Measurements from ENCODE around the gene SLC46A2.

Gene SLC46A2

DNA sequence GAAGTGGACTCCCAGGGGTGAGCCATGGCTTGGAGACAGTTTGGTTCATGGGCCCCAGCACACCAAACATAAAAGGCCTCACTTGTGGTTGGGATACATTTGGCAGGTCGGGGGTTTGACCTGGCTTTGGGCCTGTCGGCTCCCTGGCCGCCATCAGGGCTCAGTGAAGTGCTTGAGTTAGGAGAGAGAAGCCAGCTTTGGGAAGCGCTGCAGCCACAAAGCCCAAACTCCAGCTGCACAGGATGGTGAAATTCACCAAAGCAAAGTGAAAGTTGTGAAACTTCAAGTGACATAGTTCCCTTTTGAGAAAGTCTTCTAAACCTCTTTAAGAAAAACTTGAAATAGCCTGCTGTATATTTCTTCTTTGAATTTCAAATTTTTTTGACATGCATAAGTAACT lies 27.5 kb downstream of the SLC46A2 start:
- no peaks in the 10 kb centered on the region for H3K36me3 ChIP-seq (ENCODE audit: control insufficient read depth in 5 of 5, insufficient read depth in 5 of 5, low read length in 5 of 5)
- H3K27ac ChIP-seq (ENCODE audit: low read depth, low read length), result peak overlapping the region; percentile 84
- no peak overlapping the region for H3K9ac ChIP-seq (ENCODE audit: low read length in 5 of 5)
- no peak overlapping the region for H3K4me3 ChIP-seq (ENCODE audit: low read depth in 1 of 5, low read length in 5 of 5)
- H3K4me1 ChIP-seq (ENCODE audit: control insufficient read depth in 5 of 5, insufficient read depth in 5 of 5, low read length in 5 of 5), result peaks cover 9 to 82% (median 76%) of the 10 kb centered on the region in 5 donors
- H3K27me3 ChIP-seq (ENCODE audit: control insufficient read depth in 5 of 5, insufficient read depth in 4 of 5, low read length in 5 of 5), result no peaks in the 10 kb centered on the region
- H3K9me3 ChIP-seq (ENCODE audit: control insufficient read depth in 5 of 5, low read length in 5 of 5), result no peaks in the 10 kb centered on the region

DNA sequence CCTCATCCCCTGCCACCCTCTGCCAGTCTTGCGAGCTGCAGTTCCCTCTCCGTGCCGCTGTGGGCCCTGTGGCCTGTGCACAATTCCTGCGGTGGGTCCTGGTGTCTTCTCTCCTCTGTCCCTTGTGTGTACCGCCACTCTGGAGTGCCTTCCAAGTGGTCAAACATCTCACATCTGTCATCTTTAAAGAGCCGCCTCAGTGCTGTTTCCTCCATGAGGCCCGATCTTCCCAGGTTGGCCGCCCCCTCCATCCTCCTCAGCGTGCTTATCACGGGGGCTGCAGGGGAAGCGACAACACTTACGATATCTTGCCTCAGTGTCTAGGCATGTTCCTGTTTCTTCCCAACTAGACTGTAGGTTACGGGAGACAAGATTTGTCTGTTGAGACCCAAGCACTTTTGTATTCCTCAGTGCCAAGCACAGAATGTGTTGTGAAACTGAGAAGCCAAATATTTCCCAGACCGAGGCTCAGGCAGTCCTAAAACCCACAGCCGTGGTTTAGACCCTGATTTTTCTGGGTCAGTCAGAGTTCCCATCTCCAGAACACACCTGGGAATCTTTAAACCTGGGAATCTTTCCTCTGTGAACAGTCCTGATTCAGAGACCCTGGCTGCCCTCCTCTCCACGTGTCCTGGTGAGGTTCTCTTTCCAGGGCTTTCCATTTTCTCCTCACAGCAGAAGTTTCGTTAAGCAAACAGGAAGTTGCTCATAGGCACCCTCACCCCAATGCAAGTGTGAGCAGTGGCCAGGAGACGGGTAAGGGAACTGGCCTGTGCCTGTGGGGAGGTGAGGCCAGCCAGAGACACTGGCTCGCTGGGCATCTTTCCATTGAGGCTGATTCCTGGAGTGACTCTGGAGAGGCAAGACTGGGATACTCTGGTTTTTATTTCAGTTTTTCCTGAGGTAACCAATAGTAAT lies 28.8 kb downstream of the SLC46A2 start:
- Histone ChIP-seq H3K9ac (ENCODE audit: low read length in 5 of 5) (peak overlapping the region in 4 of 5 donors; percentile 26 to 74 (median 47)), H3K4me3 (ENCODE audit: low read depth in 1 of 5, low read length in 5 of 5) (peak overlapping the region in 2 of 5 donors; percentile 23 to 36), H3K27me3 (ENCODE audit: control insufficient read depth in 5 of 5, insufficient read depth in 4 of 5, low read length in 5 of 5) (no peaks in the 10 kb centered on the region), H3K9me3 (ENCODE audit: control insufficient read depth in 5 of 5, low read length in 5 of 5) (no peaks in the 10 kb centered on the region), H3K36me3 (ENCODE audit: control insufficient read depth in 5 of 5, insufficient read depth in 5 of 5, low read length in 5 of 5) (no peaks in the 10 kb centered on the region), H3K4me1 (ENCODE audit: control insufficient read depth in 5 of 5, insufficient read depth in 5 of 5, low read length in 5 of 5) (peaks cover 9 to 89% (median 78%) of the 10 kb centered on the region in 5 donors), H3K27ac (ENCODE audit: low read depth, low read length) (peak overlapping the region; percentile 84)

DNA sequence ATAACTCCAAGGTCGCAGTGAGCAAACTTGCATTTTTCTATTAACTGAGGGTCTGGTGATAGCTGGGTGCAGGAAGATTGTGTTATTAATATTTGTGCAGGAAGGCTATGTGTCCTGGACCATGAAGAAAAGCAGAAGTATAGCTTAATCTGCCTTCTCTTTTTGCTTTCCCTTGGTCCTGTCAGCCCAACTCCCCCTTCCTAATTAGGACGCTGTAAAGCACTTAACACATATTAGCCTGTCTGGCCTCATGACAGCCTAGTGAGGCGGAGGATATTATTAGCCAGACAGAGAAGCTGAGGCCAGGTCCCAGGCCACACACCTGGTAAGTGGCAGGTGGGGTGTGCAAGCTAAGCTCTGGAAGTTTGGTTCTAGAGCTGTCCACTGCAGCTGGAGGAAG lies 29.5 kb downstream of the SLC46A2 start:
- H3K36me3 ChIP-seq (ENCODE audit: control insufficient read depth in 5 of 5, insufficient read depth in 5 of 5, low read length in 5 of 5), result no peaks in the 10 kb centered on the region
- peak overlapping the region in 1 of 5 donors; percentile 23 for H3K4me3 ChIP-seq (ENCODE audit: low read depth in 1 of 5, low read length in 5 of 5)
- H3K9ac ChIP-seq (ENCODE audit: low read length in 5 of 5), result peak overlapping the region in 1 of 5 donors; percentile 11
- H3K4me1 ChIP-seq (ENCODE audit: control insufficient read depth in 5 of 5, insufficient read depth in 5 of 5, low read length in 5 of 5), result peaks cover 9 to 88% (median 75%) of the 10 kb centered on the region in 5 donors
- H3K9me3 ChIP-seq (ENCODE audit: control insufficient read depth in 5 of 5, low read length in 5 of 5), result no peaks in the 10 kb centered on the region
- peak overlapping the region; percentile 84 for H3K27ac ChIP-seq (ENCODE audit: low read depth, low read length)
- no peaks in the 10 kb centered on the region for H3K27me3 ChIP-seq (ENCODE audit: control insufficient read depth in 5 of 5, insufficient read depth in 4 of 5, low read length in 5 of 5)

DNA sequence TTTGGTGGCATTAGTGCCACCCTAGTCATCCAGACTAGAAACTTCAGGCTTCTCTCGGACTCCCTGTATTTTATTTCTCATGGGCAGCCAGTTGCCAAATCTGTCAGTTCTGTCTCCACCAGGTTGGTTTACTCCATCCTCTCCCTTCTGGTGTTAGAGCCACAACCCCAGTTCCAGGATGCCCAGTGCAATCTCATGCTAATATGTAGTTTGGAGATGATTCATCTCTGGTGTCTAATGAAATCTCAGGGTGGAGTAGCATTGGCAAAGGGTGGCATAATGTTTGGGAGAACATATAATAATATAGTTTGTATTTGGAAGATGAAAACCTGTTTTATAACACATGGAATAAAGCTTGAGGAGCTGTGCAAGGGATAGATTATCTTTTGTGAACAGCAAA lies 30.2 kb downstream of the SLC46A2 start:
- Histone ChIP-seq H3K9me3 (ENCODE audit: control insufficient read depth in 5 of 5, low read length in 5 of 5) (no peaks in the 10 kb centered on the region), H3K36me3 (ENCODE audit: control insufficient read depth in 5 of 5, insufficient read depth in 5 of 5, low read length in 5 of 5) (no peaks in the 10 kb centered on the region), H3K4me3 (ENCODE audit: low read depth in 1 of 5, low read length in 5 of 5) (no peak overlapping the region), H3K27ac (ENCODE audit: low read depth, low read length) (no peak overlapping the region), H3K9ac (ENCODE audit: low read length in 5 of 5) (no peak overlapping the region), H3K4me1 (ENCODE audit: control insufficient read depth in 5 of 5, insufficient read depth in 5 of 5, low read length in 5 of 5) (peaks cover 7 to 82% (median 69%) of the 10 kb centered on the region in 5 donors), H3K27me3 (ENCODE audit: control insufficient read depth in 5 of 5, insufficient read depth in 4 of 5, low read length in 5 of 5) (no peaks in the 10 kb centered on the region)

DNA sequence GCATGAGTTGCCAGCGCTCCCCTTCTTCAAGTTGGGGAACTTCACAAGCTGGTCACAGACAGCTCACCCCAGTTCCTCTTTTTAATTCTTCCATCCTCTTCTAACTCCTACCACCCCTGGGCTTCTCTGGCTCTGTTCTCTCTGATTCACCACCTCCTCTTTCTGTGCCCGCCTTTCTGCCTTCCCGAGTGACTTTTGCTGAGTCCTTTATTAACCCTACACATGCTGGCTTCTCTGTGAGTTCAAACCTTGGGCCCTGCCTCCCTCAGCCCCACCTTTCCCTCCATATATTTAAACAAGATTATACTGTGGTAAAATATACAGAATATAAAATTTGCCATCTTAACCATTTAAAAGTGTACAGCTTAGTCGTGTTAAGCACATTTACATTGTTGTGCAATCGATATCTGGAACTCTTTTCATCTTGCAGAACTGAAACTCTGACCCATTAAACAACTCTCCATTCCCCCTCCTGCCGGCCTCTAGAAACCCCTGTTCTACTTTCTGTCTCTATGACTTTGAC lies 32.0 kb downstream of the SLC46A2 start:
- H3K9me3 ChIP-seq (ENCODE audit: control insufficient read depth in 5 of 5, low read length in 5 of 5), result no peaks in the 10 kb centered on the region
- H3K4me1 ChIP-seq (ENCODE audit: control insufficient read depth in 5 of 5, insufficient read depth in 5 of 5, low read length in 5 of 5), result peaks cover 7 to 71% (median 57%) of the 10 kb centered on the region in 5 donors
- H3K9ac ChIP-seq (ENCODE audit: low read length in 5 of 5), result no peak overlapping the region
- H3K4me3 ChIP-seq (ENCODE audit: low read depth in 1 of 5, low read length in 5 of 5), result no peak overlapping the region
- peak overlapping the region; percentile 81 for H3K27ac ChIP-seq (ENCODE audit: low read depth, low read length)
- peaks cover 0 to 10% (median 3%) of the 10 kb centered on the region in 5 donors for H3K36me3 ChIP-seq (ENCODE audit: control insufficient read depth in 5 of 5, insufficient read depth in 5 of 5, low read length in 5 of 5)
- no peaks in the 10 kb centered on the region for H3K27me3 ChIP-seq (ENCODE audit: control insufficient read depth in 5 of 5, insufficient read depth in 4 of 5, low read length in 5 of 5)

- Histone ChIP-seq H3K27me3 (ENCODE audit: control insufficient read depth in 5 of 5, insufficient read depth in 4 of 5, low read length in 5 of 5) (no peaks in the 10 kb centered on the region), H3K36me3 (ENCODE audit: control insufficient read depth in 5 of 5, insufficient read depth in 5 of 5, low read length in 5 of 5) (peaks cover 3 to 13% (median 4%) of the 10 kb centered on the region in 5 donors), H3K27ac (ENCODE audit: low read depth, low read length) (peak overlapping the region; percentile 81), H3K4me1 (ENCODE audit: control insufficient read depth in 5 of 5, insufficient read depth in 5 of 5, low read length in 5 of 5) (peaks cover 6 to 65% (median 50%) of the 10 kb centered on the region in 5 donors), H3K4me3 (ENCODE audit: low read depth in 1 of 5, low read length in 5 of 5) (no peak overlapping the region), H3K9me3 (ENCODE audit: control insufficient read depth in 5 of 5, low read length in 5 of 5) (no peaks in the 10 kb centered on the region), H3K9ac (ENCODE audit: low read length in 5 of 5) (no peak overlapping the region)
Observed at GRCh38 chr9:112858005-112858404, 32.7 kb downstream of the SLC46A2 start.

DNA sequence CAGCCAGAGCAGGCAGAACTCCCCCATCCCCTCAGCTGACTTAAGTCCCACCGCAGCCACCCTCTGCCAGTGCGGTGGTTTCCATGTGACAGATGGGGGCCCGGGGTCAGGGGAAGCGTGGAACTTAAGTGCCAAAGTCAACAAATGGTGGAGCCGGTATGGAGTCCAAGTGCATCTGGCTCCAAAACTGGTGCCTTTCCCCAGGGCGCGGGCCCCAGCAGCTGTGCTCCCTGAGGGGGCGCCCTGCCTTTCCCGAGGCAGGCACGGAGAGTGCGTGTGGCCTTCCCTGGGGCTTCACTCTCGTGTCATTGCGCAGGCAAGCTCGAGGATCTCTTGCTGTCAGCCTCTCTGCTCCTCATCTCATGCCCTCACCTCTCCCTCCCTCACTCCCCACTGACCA lies 33.8 kb downstream of the SLC46A2 start:
- no peaks in the 10 kb centered on the region for H3K9me3 ChIP-seq (ENCODE audit: control insufficient read depth in 5 of 5, low read length in 5 of 5)
- peaks cover 3 to 21% (median 6%) of the 10 kb centered on the region in 5 donors for H3K36me3 ChIP-seq (ENCODE audit: control insufficient read depth in 5 of 5, insufficient read depth in 5 of 5, low read length in 5 of 5)
- H3K27ac ChIP-seq (ENCODE audit: low read depth, low read length), result no peak overlapping the region
- H3K27me3 ChIP-seq (ENCODE audit: control insufficient read depth in 5 of 5, insufficient read depth in 4 of 5, low read length in 5 of 5), result no peaks in the 10 kb centered on the region
- no peak overlapping the region for H3K9ac ChIP-seq (ENCODE audit: low read length in 5 of 5)
- H3K4me3 ChIP-seq (ENCODE audit: low read depth in 1 of 5, low read length in 5 of 5), result no peak overlapping the region
- H3K4me1 ChIP-seq (ENCODE audit: control insufficient read depth in 5 of 5, insufficient read depth in 5 of 5, low read length in 5 of 5), result peaks cover 1 to 54% (median 38%) of the 10 kb centered on the region in 5 donors

DNA sequence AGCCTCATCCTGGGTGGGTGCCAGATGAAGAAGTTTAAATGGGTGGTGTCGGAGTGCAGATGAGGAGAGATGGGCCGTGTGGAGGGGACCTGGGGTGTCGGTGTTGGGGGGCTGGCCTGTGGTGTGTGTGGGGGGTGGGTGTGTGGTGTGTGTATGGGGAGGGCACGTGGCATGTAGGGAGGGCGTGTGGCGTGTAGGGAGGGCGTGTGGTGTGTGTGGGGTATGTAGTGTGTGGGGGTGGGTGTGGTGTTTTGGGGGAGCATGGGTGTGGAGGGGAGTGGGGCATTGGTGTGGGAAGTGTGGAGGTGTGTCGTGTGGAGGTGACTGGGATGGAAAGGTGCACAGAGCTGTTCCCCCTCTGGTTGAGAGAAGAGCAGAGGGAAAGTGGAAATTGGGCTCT lies 34.5 kb downstream of the SLC46A2 start:
- Histone ChIP-seq H3K4me3 (ENCODE audit: low read depth in 1 of 5, low read length in 5 of 5) (no peak overlapping the region), H3K27ac (ENCODE audit: low read depth, low read length) (no peak overlapping the region), H3K9ac (ENCODE audit: low read length in 5 of 5) (no peak overlapping the region), H3K27me3 (ENCODE audit: control insufficient read depth in 5 of 5, insufficient read depth in 4 of 5, low read length in 5 of 5) (no peaks in the 10 kb centered on the region), H3K4me1 (ENCODE audit: control insufficient read depth in 5 of 5, insufficient read depth in 5 of 5, low read length in 5 of 5) (peaks cover 0 to 48% (median 32%) of the 10 kb centered on the region in 5 donors), H3K36me3 (ENCODE audit: control insufficient read depth in 5 of 5, insufficient read depth in 5 of 5, low read length in 5 of 5) (peaks cover 3 to 24% (median 7%) of the 10 kb centered on the region in 5 donors), H3K9me3 (ENCODE audit: control insufficient read depth in 5 of 5, low read length in 5 of 5) (no peaks in the 10 kb centered on the region)

DNA sequence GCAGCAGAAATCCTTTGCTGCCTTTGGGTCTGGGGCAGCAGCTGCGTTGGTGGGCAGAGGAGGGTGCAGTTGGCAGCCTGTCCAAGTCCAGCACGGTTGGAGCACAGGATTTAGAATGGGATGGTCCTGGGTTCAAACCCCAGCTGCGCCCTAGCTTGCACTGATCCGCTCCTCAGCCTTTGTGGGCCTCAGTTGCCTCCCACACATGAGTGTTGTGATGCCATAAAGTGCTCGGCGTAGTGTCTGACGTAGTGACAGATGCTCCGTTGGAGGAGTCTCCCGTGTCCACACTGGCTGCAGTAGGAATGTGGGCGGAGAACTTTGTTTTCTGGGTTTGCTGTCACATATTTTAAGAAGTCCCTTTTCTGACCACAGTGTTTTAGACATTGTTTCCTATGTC lies 36.0 kb downstream of the SLC46A2 start:
- Histone ChIP-seq H3K4me1 (ENCODE audit: control insufficient read depth in 5 of 5, insufficient read depth in 5 of 5, low read length in 5 of 5) (peaks cover 0 to 33% (median 17%) of the 10 kb centered on the region in 5 donors), H3K9ac (ENCODE audit: low read length in 5 of 5) (no peak overlapping the region), H3K4me3 (ENCODE audit: low read depth in 1 of 5, low read length in 5 of 5) (no peak overlapping the region), H3K36me3 (ENCODE audit: control insufficient read depth in 5 of 5, insufficient read depth in 5 of 5, low read length in 5 of 5) (peaks cover 3 to 31% (median 12%) of the 10 kb centered on the region in 5 donors), H3K27me3 (ENCODE audit: control insufficient read depth in 5 of 5, insufficient read depth in 4 of 5, low read length in 5 of 5) (no peaks in the 10 kb centered on the region), H3K27ac (ENCODE audit: low read depth, low read length) (no peak overlapping the region), H3K9me3 (ENCODE audit: control insufficient read depth in 5 of 5, low read length in 5 of 5) (no peaks in the 10 kb centered on the region)
